HepG2 (cell line): ENCODE data around the gene FAM170B. TPM values are rescaled to one million over a fixed set of nuclear protein-coding genes. Genes with fewer than 3 reads are reported as not detected.

Experiments
- CTCF ChIP-seq: sonication (generic); formaldehyde crosslinking; IDR thresholded peaks from 2 replicates; pipeline ENCODE4 v1.5.0; 2020; ENCODE audit warnings: mild to moderate bottlenecking, missing genetic modification reagents, moderate library complexity
- GATAD2A ChIP-seq: IDR thresholded peaks from 2 replicates; pipeline ENCODE4 v1.6.1; 2016
- ZBTB40 ChIP-seq, 2 experiments: fragments of 450-650 bp in 1 of 2; sonication (generic) in 1 of 2; formaldehyde crosslinking in 1 of 2; IDR thresholded peaks; 2 replicates each; pipeline versions ENCODE4 v1.6.1 to v1.8.0; 2016 to 2022; ENCODE audit warnings: antibody characterized with exemption in 1 of 2, mild to moderate bottlenecking in 1 of 2, missing genetic modification reagents in 1 of 2
- ZNF768 ChIP-seq: sonication (generic); formaldehyde crosslinking; IDR thresholded peaks from 2 replicates; pipeline ENCODE4 v1.4.0; 2020; ENCODE audit warnings: missing genetic modification reagents
- ZNF792 ChIP-seq: IDR thresholded peaks from 2 replicates; pipeline ENCODE4 v1.6.1; 2016
- polyA plus RNA-seq, 8 experiments: library from polyadenylated mRNA; depleted of rRNA in 3 of 8; stranded (reverse) in 7 of 8; unstranded in 1 of 8; fragments of >200 nt; fragmentation: Illumina TruSeq in 4 of 8; extraction: Trizol in 4 of 8; gene quantifications; 2 replicates each; pipeline versions ENCODE4 v1.2.1 to v1.2.3, GENCODE V29; 2011 to 2016; ENCODE audit warnings: low read depth in 4 of 8, missing spikeins in 1 of 8, mixed read lengths in 1 of 8; ENCODE audit not compliant: insufficient read depth in 1 of 8
- total RNA-seq, 5 experiments: library from RNA; depleted of rRNA; stranded (reverse); fragments of >200 nt; fragmentation: Illumina TruSeq; extraction: Trizol; gene quantifications; 2 replicates each; pipeline ENCODE4 v1.2.3, GENCODE V29; 2016; ENCODE audit warnings: low read depth in 1 of 5

FAM170B gene
- total and polyA plus RNA-seq, 2 of the 13 experiments (the other 11 are each of a cell fraction or from before 2014, with no cell fraction given), result not detected

- no peak for TF ChIP-seq ZBTB40 (IDR thresholded peaks at IDR 0.05)
- no peak for TF ChIP-seq ZBTB40 (CRISPR knock-in tag; IDR thresholded peaks at IDR 0.05)
- no peak for TF ChIP-seq ZNF792 (CRISPR knock-in tag)
- TF ChIP-seq GATAD2A, result no peak
- TF ChIP-seq CTCF, result no peak
- no peak for TF ChIP-seq ZNF768 (CRISPR knock-in tag)
Measured at GRCh38 chr10:49153115-49153514, 19.3 kb upstream of the FAM170B start (continued).
